Astrocyte of the spinal cord (primary cell): Measurements from ENCODE around the gene HDAC4.

Experiments used
- DNase-seq: peaks from one replicate; pipeline ENCODE4 v3.0.0; 2011; ENCODE audit warnings: low read depth, low spot score
- H3K4me3 ChIP-seq: 2 replicates; pipeline ENCODE4 v1.5.1; 2011; ENCODE audit warnings: low read depth, mild to moderate bottlenecking, low read length, moderate library complexity
- CTCF ChIP-seq: IDR thresholded peaks from 2 replicates; pipeline ENCODE4 v1.5.1; 2012; ENCODE audit warnings: low read depth, mild to moderate bottlenecking, low read length, inconsistent platforms
- in situ Hi-C: cut with HindIII; loops from 2 replicates; pipeline ENCODE4 v1.10.0; 2017; ENCODE audit warnings: low sequenced_read_pairs

Gene HDAC4

DNA sequence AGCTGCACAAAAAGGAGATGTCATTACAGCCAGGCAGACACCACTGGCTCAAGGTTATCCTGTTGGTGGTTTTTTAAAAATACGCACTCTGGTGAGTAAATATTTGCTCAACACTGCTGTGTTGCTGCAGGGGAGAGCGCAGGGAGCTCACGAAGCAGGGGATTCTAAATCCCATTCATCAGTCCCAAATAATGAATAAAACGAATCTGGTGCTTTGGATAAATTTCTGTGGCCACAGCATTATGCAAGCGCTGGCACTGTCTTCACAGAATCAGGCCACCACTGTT, 256.2 kb downstream of the HDAC4 start:
- no peak for TF ChIP-seq CTCF
- DNase-seq: no peak
- in situ Hi-C loops: no loop called here
- no peak overlapping the region for H3K4me3 ChIP-seq

DNA sequence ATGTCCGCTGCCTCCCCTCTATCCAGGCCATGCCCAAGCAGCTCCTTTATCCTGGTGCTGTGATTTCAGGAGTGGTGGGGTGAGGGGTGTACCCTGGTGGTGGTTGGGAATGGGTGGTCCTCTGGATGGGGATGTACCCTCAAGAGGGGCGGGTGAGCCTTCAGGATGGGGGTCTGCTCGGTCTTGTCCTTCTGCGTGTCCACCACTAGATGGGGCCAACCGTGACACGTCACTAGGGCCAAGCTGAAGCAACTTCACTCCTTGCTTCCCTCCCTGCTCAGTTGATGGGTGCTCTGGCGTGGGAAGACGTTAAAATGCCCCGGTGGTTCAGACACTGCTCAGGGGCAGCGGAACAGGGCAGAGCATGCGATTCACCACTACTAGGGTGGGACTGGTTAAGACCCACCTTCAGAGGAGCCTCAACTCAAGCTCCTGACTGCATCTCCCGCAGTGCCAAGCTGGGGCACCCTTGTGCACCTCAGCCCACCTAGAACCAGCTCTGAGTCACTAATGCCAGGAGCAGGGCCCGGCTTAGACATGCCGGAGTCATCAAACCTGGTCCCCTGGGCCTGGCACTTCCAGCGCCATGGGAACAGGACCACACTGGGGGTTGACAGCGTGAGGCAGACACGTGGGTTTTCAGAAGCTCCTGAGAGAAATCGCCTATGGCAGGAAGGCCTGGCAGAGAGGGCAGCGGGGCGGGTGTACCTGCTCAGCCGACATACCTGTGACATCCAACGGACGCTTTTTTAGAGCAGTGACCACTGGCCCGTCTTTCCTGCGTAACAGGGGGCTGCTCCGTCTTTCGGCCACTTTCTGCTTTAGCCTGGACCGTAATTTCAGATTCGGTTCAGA, 256.7 kb downstream of the HDAC4 start:
- in situ Hi-C loops: no loop called here
- DNase-seq: peak; percentile 46
- peak; percentile 85 for TF ChIP-seq CTCF
- H3K4me3 ChIP-seq: no peak overlapping the region

GRCh38 chr2:239142806-239143205, 258.0 kb downstream of the HDAC4 start:
- no peak for DNase-seq
- no peak for TF ChIP-seq CTCF
- in situ Hi-C loops: no loop called here
- no peak overlapping the region for H3K4me3 ChIP-seq

GRCh38 chr2:239142296-239142695, 258.5 kb downstream of the HDAC4 start:
- H3K4me3 ChIP-seq: no peak overlapping the region
- TF ChIP-seq CTCF: no peak
- no peak for DNase-seq
- in situ Hi-C loops: no loop called here

- in situ Hi-C loops: no loop called here
Observed at GRCh38 chr2:239141021-239141760, 259.6 kb downstream of the HDAC4 start.

More at GRCh38 chr2:239141021-239141760, 259.6 kb downstream of the HDAC4 start:
- no peak for TF ChIP-seq CTCF
- no peak overlapping the region for H3K4me3 ChIP-seq
- DNase-seq: no peak
